Effector memory CD4-positive, alpha-beta T cell (primary cell): ENCODE results near the gene PDE4A.
A peak's percentile ranks its signal among the peaks of the same experiment; 100 is the strongest.

ENCODE experiments used
- DNase-seq, 3 donors: peaks; one replicate each; pipeline ENCODE4 v3.0.0-alpha.2; 2020
- H3K27ac ChIP-seq: 2 replicates; pipeline ENCODE4 v1.7.0; 2013; ENCODE audit warnings: mild to moderate bottlenecking, low read length, moderate library complexity; ENCODE audit not compliant: insufficient read depth, poor library complexity, severe bottlenecking
- H3K27me3 ChIP-seq: replicated peaks from 2 replicates; pipeline ENCODE4 v1.7.0; 2013; ENCODE audit warnings: mild to moderate bottlenecking, low read length; ENCODE audit not compliant: insufficient read depth, control insufficient read depth, poor library complexity, severe bottlenecking
- H3K36me3 ChIP-seq: 2 replicates; pipeline ENCODE4 v1.7.0; 2013; ENCODE audit warnings: mild to moderate bottlenecking, low read length, moderate library complexity; ENCODE audit not compliant: control insufficient read depth, insufficient read depth
- H3K4me1 ChIP-seq: 2 replicates; pipeline ENCODE4 v1.7.0; 2013; ENCODE audit warnings: low read length, mild to moderate bottlenecking; ENCODE audit not compliant: control insufficient read depth, insufficient read depth, poor library complexity, severe bottlenecking
- H3K4me3 ChIP-seq: 2 replicates; pipeline ENCODE4 v1.7.0; 2013; ENCODE audit warnings: low read length, low read depth, mild to moderate bottlenecking; ENCODE audit not compliant: insufficient read depth, poor library complexity, severe bottlenecking
- H3K9me3 ChIP-seq: 2 replicates; pipeline ENCODE4 v1.7.0; 2013; ENCODE audit warnings: mild to moderate bottlenecking, low read length, moderate library complexity; ENCODE audit not compliant: control insufficient read depth

PDE4A gene

DNA sequence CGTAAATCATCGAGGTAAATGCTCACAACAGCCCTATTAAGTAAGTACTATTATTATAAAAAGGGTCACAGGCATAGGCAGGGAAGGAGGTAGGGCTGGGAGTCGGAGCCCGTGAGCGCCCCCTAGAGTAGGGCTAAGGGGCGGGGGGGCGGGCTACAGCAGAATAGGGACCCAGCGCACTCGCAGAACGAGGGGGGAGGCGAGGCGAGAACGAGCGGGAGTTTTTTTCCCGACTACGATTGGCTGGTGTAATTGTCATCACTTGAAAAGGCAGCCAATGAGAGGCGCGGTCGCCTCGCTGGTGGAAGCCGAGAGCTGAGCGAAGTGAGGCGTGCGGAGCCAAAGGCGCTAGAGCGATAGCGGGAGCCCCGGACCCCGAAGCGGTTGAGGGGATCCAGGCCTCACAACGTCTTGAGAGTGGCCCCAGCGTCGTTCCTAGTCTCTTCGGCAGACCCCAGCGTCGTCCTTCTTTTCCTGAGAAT lies 58.6 kb downstream of the PDE4A start:
- Histone ChIP-seq H3K27ac (peak overlapping the region; percentile 31), H3K27me3 (no peaks in the 10 kb centered on the region), H3K4me1 (peaks cover 6% of the 10 kb centered on the region), H3K36me3 (no peaks in the 10 kb centered on the region), H3K9me3 (no peaks in the 10 kb centered on the region), H3K4me3 (peak overlapping the region; percentile 39)
- peak; percentile 84 to 88 (median 86) for DNase-seq

DNA sequence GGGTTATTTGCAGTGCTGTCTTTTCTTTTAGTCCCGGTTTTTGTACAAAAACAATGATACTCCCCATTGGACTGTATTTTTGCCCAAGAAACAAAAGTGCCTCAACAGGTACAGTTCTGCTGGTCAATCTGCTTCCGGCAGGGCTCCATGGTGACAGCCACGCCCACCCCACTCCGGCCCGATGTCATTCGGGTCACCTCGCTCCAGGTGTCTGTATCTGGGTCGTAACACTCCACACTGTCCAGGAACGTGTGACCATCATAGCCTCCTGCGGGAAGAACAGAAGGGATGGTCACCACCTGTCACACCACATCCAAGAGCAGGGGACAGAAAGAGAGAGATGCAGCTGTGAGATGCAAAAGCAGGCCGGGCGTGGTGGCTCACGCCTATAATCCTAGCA lies 66.2 kb downstream of the PDE4A start:
- H3K4me3 ChIP-seq = no peak overlapping the region
- no peak for DNase-seq
- no peaks in the 10 kb centered on the region for H3K4me1 ChIP-seq
- no peaks in the 10 kb centered on the region for H3K27me3 ChIP-seq
- H3K27ac ChIP-seq = no peak overlapping the region
- H3K36me3 ChIP-seq = peaks cover 32% of the 10 kb centered on the region
- H3K9me3 ChIP-seq = no peaks in the 10 kb centered on the region

DNA sequence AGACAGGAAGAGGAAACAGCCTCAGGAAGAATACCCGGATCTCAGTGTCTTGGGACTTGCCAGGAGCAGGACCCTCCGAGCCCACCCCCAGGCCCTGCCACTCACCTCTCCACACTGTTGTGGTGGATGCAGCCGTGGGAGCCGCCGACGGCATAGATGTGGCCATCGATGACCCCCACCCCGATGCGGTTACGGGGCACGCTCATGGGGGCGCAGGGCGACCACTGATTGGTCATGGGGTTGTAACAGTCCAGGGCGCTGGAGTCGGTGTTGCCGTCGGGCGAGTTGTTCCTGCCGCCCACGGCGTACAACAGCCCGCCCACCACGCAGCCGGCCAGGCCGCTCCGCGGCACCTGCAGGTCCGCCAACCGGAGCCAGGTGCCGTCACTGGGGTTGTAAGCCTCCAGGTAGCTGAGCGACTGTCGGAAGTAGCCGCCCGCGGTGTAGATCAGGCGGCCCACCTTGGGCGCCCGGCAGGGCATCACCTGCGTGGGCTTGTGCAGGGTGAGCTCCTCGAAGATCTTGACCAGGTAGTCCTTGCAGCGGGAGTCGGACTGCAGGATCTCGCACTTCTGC lies 71.2 kb downstream of the PDE4A start:
- Histone ChIP-seq H3K4me3 (no peak overlapping the region), H3K27ac (no peak overlapping the region), H3K27me3 (no peaks in the 10 kb centered on the region), H3K4me1 (no peaks in the 10 kb centered on the region), H3K9me3 (no peaks in the 10 kb centered on the region), H3K36me3 (peaks cover 36% of the 10 kb centered on the region)
- DNase-seq = no peak

DNA sequence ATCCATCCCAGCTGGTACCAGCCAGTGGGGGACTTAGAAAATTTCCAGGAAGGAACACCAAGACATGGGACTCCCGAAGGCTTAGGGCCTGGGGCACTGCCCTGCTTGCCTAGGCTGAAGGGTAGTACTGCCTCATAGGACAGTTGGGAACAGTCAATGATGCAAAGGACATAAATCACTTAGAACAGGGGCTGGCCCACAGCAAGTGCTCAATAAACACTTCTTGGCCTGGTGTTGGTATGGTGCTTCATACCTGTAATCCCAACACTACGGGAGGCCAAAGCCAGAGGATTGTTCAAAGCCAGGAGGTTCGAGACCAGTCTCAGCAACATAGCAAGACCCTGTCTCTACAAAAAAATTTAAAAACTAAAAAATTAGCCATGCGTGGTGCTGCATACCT lies 77.0 kb downstream of the PDE4A start:
- H3K4me1 ChIP-seq = peaks cover 15% of the 10 kb centered on the region
- no peak for DNase-seq
- H3K4me3 ChIP-seq = no peak overlapping the region
- no peaks in the 10 kb centered on the region for H3K27me3 ChIP-seq
- H3K27ac ChIP-seq = no peak overlapping the region
- H3K9me3 ChIP-seq = no peaks in the 10 kb centered on the region
- peaks cover 27% of the 10 kb centered on the region for H3K36me3 ChIP-seq

DNA sequence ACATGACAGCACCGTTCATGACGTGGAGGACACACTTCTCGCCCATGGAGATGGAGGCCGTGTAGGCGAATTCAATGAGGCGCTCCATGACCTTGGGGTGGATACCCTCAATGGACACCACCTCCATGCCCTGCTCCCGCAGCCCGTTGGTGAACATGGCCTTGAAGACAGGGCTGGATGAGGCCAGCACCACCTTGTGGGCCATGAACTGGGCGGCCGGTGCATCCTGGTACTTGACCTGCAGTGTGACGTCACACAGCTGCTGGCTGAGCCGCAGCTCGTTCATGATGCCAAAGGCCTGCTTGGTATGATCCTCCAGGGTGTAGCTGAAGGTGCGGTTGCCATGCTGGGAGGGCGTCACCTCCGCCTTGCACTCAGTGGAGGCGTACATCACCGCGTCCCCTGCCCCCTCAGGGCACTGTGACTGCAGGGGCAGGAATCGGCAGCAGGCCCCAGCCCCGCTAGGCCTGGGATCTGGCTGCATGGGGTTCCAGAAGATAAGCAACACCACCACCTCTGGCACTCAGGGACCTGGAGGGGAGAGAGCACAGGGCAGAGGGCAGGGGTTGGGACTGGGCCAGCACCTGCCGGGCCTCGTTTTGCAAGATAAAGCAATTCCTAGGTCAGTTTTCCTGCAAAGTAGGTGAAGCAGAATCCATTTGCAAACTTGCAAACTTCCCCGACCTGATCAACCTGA lies 79.4 kb downstream of the PDE4A start:
- Histone ChIP-seq H3K36me3 (peaks cover 27% of the 10 kb centered on the region), H3K9me3 (no peaks in the 10 kb centered on the region), H3K4me3 (no peak overlapping the region), H3K4me1 (peaks cover 15% of the 10 kb centered on the region), H3K27me3 (no peaks in the 10 kb centered on the region), H3K27ac (no peak overlapping the region)
- DNase-seq = no peak

DNA sequence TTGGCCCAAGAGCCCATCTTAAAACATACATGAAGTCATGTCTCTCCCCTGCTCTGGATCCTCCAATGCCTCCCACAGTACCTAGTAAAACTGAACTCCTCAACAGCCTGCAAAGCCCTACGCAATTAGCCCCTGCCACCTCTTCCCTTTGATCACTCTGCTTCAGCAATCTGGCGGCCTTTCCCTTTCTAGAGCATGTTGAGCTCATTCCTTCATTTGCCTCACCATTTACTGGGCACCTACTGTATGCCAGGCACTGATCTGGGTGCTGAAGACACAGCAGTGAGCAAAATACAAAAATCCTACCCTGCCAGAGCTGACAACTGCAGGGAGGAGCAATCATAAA lies 79.9 kb downstream of the PDE4A start:
- Histone ChIP-seq H3K9me3 (no peaks in the 10 kb centered on the region), H3K27me3 (no peaks in the 10 kb centered on the region), H3K27ac (no peak overlapping the region), H3K4me3 (no peak overlapping the region), H3K4me1 (peaks cover 15% of the 10 kb centered on the region), H3K36me3 (peaks cover 23% of the 10 kb centered on the region)
- no peak for DNase-seq

DNA sequence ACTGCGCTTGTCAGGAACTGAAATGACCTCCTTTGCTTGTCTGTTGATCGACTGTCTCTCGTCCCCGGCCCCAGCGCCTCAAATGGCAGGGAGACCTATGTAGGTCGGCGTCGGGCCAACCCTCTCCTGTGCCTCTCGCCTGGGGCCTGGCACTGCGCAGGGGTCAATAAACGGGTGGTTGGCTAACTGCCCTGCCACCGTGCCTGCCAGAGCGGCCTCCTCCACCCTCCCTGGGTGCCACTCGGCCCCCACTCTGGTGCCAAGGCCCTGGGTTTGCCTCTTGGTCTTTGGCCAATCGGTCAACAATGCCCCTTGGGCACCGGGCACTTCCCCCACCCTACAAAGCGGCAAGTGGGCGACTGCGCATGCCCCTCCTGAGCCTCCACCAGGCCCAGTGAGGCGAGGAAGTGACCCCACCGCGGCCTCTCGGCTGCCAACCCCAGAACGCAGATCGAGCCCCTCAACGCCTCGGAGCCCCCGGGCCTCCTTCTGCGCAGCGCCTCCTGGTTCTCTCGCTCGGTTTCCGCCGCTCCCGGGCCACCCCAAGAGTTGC lies 81.7 kb downstream of the PDE4A start:
- Histone ChIP-seq H3K4me1 (peaks cover 15% of the 10 kb centered on the region), H3K9me3 (no peaks in the 10 kb centered on the region), H3K4me3 (peak overlapping the region; percentile 78), H3K27ac (peak overlapping the region; percentile 81), H3K36me3 (peaks cover 19% of the 10 kb centered on the region), H3K27me3 (no peaks in the 10 kb centered on the region)
- DNase-seq = no peak

DNA sequence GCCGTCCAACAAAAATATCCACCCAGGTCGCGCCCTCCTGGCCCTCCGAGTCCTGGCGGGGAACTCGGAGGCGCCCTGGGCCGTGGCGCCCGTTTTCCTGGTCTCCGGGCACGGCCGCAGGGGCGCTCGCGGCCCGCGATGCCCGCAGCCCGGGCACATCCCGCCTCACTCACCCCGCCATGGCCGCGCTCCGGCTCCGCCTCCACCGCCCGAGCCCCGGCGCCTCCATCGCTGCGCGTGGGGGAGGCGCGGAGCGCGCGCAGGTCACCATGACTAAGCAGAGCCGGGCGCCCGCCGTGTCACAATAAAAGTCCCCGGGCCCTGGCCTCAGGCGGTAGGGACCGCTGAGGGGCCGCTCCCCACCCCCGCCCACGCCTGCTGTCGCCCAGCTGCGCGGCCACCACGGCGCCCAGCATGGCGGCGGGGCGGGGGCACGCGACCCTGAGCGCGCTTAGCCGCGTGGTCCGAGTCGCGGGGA lies 82.2 kb downstream of the PDE4A start:
- Histone ChIP-seq H3K27ac (peak overlapping the region; percentile 81), H3K36me3 (peaks cover 15% of the 10 kb centered on the region), H3K9me3 (no peaks in the 10 kb centered on the region), H3K27me3 (no peaks in the 10 kb centered on the region), H3K4me3 (peak overlapping the region; percentile 78), H3K4me1 (peaks cover 15% of the 10 kb centered on the region)
- peak; percentile 77 to 81 (median 77) for DNase-seq

DNA sequence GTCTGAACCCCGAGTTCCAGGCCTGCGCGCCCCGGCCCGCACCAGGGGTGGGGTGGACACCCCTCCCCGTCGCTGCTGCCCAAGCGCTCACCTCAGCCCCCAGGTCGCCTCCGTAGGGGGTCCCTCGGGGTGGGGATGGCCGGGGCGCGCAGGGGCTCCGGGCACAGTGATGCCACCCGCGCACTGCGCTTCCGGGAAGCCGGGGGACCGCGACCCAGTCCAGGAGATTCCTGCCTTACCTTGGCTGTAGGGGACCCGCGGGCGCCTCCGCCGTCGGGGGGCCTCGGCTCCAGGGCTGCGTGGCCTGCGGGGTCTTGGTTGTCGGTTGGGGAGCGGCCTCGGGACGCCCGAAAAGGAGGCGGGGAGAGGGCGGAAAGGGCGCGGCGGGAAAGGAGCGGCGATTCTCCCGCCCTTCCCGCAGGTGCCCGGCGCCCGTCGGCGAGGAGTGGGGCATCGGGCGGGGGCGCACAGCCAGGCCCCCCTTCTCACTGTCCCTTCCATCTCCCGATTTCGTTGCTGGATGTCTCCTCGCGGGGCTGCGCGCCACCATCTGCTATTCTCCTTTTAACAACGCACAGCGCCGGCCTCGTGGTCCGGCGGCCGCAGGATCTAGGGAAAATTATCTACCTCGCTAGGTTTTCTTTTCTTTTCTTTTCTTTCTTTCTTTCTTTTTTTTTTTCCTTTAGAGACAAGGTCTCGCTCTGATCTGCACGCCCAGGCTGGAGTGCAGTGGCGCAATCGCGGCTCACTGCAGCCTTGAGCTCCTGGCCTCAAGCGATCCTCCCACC lies 82.9 kb downstream of the PDE4A start, which contains the start of gene KEAP1:
Gene KEAP1, minus strand, starts transcription at position 355 of the 788 bp plus-strand sequence. CDS start 3,323 bp downstream, outside the sequence.
- H3K27ac ChIP-seq = peak within 1 kb of the TSS; percentile 81
- peak within 1 kb of the TSS; percentile 78 for H3K4me3 ChIP-seq

More for the DNA sequence above, 82.9 kb downstream of the PDE4A start, which contains the start of gene KEAP1:
- Histone ChIP-seq H3K36me3 (peaks cover 13% of the 10 kb centered on the region), H3K27me3 (no peaks in the 10 kb centered on the region), H3K4me1 (peaks cover 15% of the 10 kb centered on the region), H3K9me3 (no peaks in the 10 kb centered on the region)
- no peak for DNase-seq
